SK-MEL-5 (cell line): ENCODE data around the gene HOXB6. TPM values are rescaled to one million over a fixed set of nuclear protein-coding genes. Genes with fewer than 3 reads are reported as not detected.

Experiments
- DNase-seq: peaks from one replicate; pipeline ENCODE4 v3.0.0-alpha.2; 2016; ENCODE audit warnings: low read depth, low spot score
- in situ Hi-C: cut with HindIII; loops from 2 replicates; pipeline ENCODE4 v1.10.0; 2016; ENCODE audit warnings: low sequenced_read_pairs, high pct_unique_total_duplicates, low pct_unique_long_range_greater_than_20kb
- polyA plus RNA-seq, 2 experiments: library from polyadenylated mRNA; depleted of rRNA; stranded (reverse); fragments of >200 nt; gene quantifications; 2 replicates each; pipeline ENCODE4 v1.2.3, GENCODE V29; 2015
- total RNA-seq: library from RNA; depleted of rRNA; stranded (reverse); fragments of >200 nt; shearing (Covaris generic); gene quantifications from 2 replicates; pipeline ENCODE4 v1.2.3, GENCODE V29; 2014; rRNA removed

HOXB6 gene
- total RNA-seq: 2.8 and 5.2 TPM in 2 replicates
- polyA plus RNA-seq (2015; cell fraction: cytosol; rRNA removed): 3.3 and 4.1 TPM in 2 replicates
- polyA plus RNA-seq (2015; cell fraction: nucleus; rRNA removed): 40.5 and 55.6 TPM in 2 replicates

- DNase-seq: peak; percentile 58
Measured at GRCh38 chr17:48604770-48605329, at the start of gene HOXB6. TSS of gene HOXB6 (minus strand) at chr17:48604986. CDS start at chr17:48598150, 6,836 bp downstream.

GRCh38 chr17:48649741-48650140 is 45.0 kb upstream of the HOXB6 start:
- in situ Hi-C loops: no loop called here
- no peak for DNase-seq

More at GRCh38 chr17:48604770-48605329, at the start of gene HOXB6:
- in situ Hi-C loops: no loop called here

GRCh38 chr17:48647963-48648245 is 43.1 kb upstream of the HOXB6 start:
- no peak for DNase-seq
- in situ Hi-C loops: no loop called here

GRCh38 chr17:48647103-48647962 is 42.5 kb upstream of the HOXB6 start:
- in situ Hi-C loops: no loop called here
- no peak for DNase-seq

- DNase-seq: no peak
- in situ Hi-C loops: no loop called here
Measured at GRCh38 chr17:48646183-48647102, 41.7 kb upstream of the HOXB6 start.

- no peak for DNase-seq
- in situ Hi-C loops: no loop called here
Measured at GRCh38 chr17:48645639-48646182, 40.9 kb upstream of the HOXB6 start.

GRCh38 chr17:48644910-48645557 is 40.2 kb upstream of the HOXB6 start:
- in situ Hi-C loops: no loop called here
- no peak for DNase-seq

- in situ Hi-C loops: no loop called here
Measured at GRCh38 chr17:48644159-48644558, 39.4 kb upstream of the HOXB6 start.

GRCh38 chr17:48643697-48644012 is 38.9 kb upstream of the HOXB6 start:
- no peak for DNase-seq
- in situ Hi-C loops: no loop called here

More at GRCh38 chr17:48644159-48644558, 39.4 kb upstream of the HOXB6 start:
- no peak for DNase-seq

GRCh38 chr17:48642843-48643696 is 38.3 kb upstream of the HOXB6 start:
- in situ Hi-C loops: no loop called here
- DNase-seq: no peak

GRCh38 chr17:48642059-48642842 is 37.5 kb upstream of the HOXB6 start:
- no peak for DNase-seq
- in situ Hi-C loops: no loop called here

GRCh38 chr17:48641541-48642058 is 36.8 kb upstream of the HOXB6 start:
- in situ Hi-C loops: no loop called here
- DNase-seq: no peak

GRCh38 chr17:48640858-48641180 is 36.0 kb upstream of the HOXB6 start:
- in situ Hi-C loops: no loop called here
- DNase-seq: no peak

- in situ Hi-C loops: no loop called here
- no peak for DNase-seq
Measured at GRCh38 chr17:48639982-48640857, 35.4 kb upstream of the HOXB6 start.

- no peak for DNase-seq
- in situ Hi-C loops: no loop called here
Measured at GRCh38 chr17:48639136-48639535, 34.4 kb upstream of the HOXB6 start.
